Keratinocyte (primary cell): ENCODE results near the gene LGR4. TPM values are rescaled to one million over a fixed set of nuclear protein-coding genes. Genes with fewer than 3 reads are reported as not detected.

Experiments
- DNase-seq: peaks from one replicate; pipeline ENCODE4 v3.0.0-alpha.2; 2011; ENCODE audit warnings: low read depth, missing footprints, low spot score
- FAIRE-seq: peaks from 2 replicates; lab custom pipeline; 2011; peaks lifted over from hg19 to GRCh38; lab: Jason Lieb, UNC
- H2AFZ ChIP-seq: 2 replicates; pipeline ENCODE4 v1.6.0; 2012; ENCODE audit warnings: low read length, control low read depth, inconsistent platforms; ENCODE audit not compliant: control insufficient read depth
- H3K27ac ChIP-seq: 2 replicates; pipeline ENCODE4 v1.5.1; 2011; ENCODE audit warnings: low read length; ENCODE audit not compliant: control insufficient read depth, insufficient read depth
- H3K27me3 ChIP-seq: 3 replicates; pipeline ENCODE4 v1.6.0; 2011; ENCODE audit warnings: low read length; ENCODE audit not compliant: control insufficient read depth, insufficient read depth; ENCODE audit errors: extremely low read depth
- H3K36me3 ChIP-seq, 2 experiments: 2 replicates in 1 of 2; 3 replicates in 1 of 2; pipeline ENCODE4 v1.5.1; 2011; ENCODE audit warnings: low read length in 2 of 2, mild to moderate bottlenecking in 1 of 2; ENCODE audit not compliant: control insufficient read depth in 2 of 2, insufficient read depth in 2 of 2; ENCODE audit errors: extremely low read depth in 1 of 2
- H3K4me1 ChIP-seq: 3 replicates; pipeline ENCODE4 v1.5.1; 2011; ENCODE audit warnings: low read length; ENCODE audit not compliant: control insufficient read depth, insufficient read depth; ENCODE audit errors: extremely low read depth
- H3K4me2 ChIP-seq: 3 replicates; pipeline ENCODE4 v1.6.0; 2011; ENCODE audit warnings: low read depth, low read length; ENCODE audit not compliant: control insufficient read depth, insufficient read depth; ENCODE audit errors: extremely low read depth
- H3K4me3 ChIP-seq, 3 experiments: fragments of 200-600 bp in 1 of 3; sonication (generic) in 1 of 3; 2 replicates in 2 of 3; 3 replicates in 1 of 3; pipeline ENCODE4 v1.5.1; 2011 to 2016; ENCODE audit warnings: low read length in 3 of 3, mild to moderate bottlenecking in 3 of 3, control low read depth in 2 of 3, inconsistent platforms in 1 of 3, low read depth in 1 of 3, mixed read lengths in 1 of 3, mixed run types in 1 of 3, moderate library complexity in 1 of 3; ENCODE audit not compliant: control insufficient read depth in 2 of 3, insufficient read depth in 2 of 3; ENCODE audit errors: extremely low read depth in 1 of 3
- H3K79me2 ChIP-seq: 2 replicates; pipeline ENCODE4 v1.6.0; 2012; ENCODE audit warnings: low read length; ENCODE audit not compliant: control insufficient read depth, insufficient read depth
- H3K9ac ChIP-seq: 3 replicates; pipeline ENCODE4 v1.6.0; 2011; ENCODE audit warnings: low read length; ENCODE audit not compliant: control insufficient read depth, insufficient read depth; ENCODE audit errors: extremely low read depth
- H3K9me1 ChIP-seq: 3 replicates; pipeline ENCODE4 v1.6.0; 2011; ENCODE audit warnings: low read length; ENCODE audit not compliant: control insufficient read depth, insufficient read depth; ENCODE audit errors: extremely low read depth
- H3K9me3 ChIP-seq: 2 replicates; pipeline ENCODE4 v1.5.1; 2012; ENCODE audit warnings: low read depth, low read length; ENCODE audit not compliant: control insufficient read depth
- H4K20me1 ChIP-seq: 3 replicates; pipeline ENCODE4 v1.6.0; 2011; ENCODE audit warnings: low read length; ENCODE audit not compliant: control insufficient read depth, insufficient read depth; ENCODE audit errors: extremely low read depth
- EZH2 ChIP-seq: IDR thresholded peaks from one replicate; pipeline ENCODE4 v1.6.1; 2012; ENCODE audit warnings: inconsistent platforms, mild to moderate bottlenecking, low read length, moderate library complexity
- dilution Hi-C: fragments of 300-500 bp; cut with MboI; formaldehyde crosslinking; loops from one replicate; pipeline ENCODE4 v1.7.0; 2020; ENCODE audit warnings: low sequenced_read_pairs; ENCODE audit not compliant: extremely low pct_ligation_motif_present
- polyA plus RNA-seq, 5 experiments: library from polyadenylated mRNA; depleted of rRNA in 3 of 5; stranded (reverse) in 3 of 5; stranded (forward) in 1 of 5; unstranded in 1 of 5; fragments of >200 nt; gene quantifications; 1 replicate in 1 of 5; 2 replicates in 3 of 5; 3 replicates in 1 of 5; pipeline versions ENCODE4 v1.2.1 to v1.2.3, GENCODE V29; 2011 to 2012; ENCODE audit warnings: missing spikeins in 2 of 5, low read depth in 1 of 5, low replicate concordance in 1 of 5
- TF ChIP-seq, protein P1 (sequence below), 3 experiments: IDR thresholded peaks in 1 of 3; conservative IDR thresholded peaks in 1 of 3; optimal IDR thresholded peaks in 1 of 3; 2 replicates in 2 of 3; 3 replicates in 1 of 3; pipeline versions ENCODE3 to v1.5.1; 2011; ENCODE audit warnings: low read length in 3 of 3, mild to moderate bottlenecking in 3 of 3, moderate library complexity in 2 of 3, control low read depth in 1 of 3, inconsistent platforms in 1 of 3; ENCODE audit not compliant: insufficient read depth in 2 of 3; ENCODE audit errors: extremely low read depth in 1 of 3

The LGR4 gene
- polyA plus RNA-seq, 1 donor (not counting 4 experiments of a cell fraction or from before 2014, with no cell fraction given), result 49.7 TPM

DNA sequence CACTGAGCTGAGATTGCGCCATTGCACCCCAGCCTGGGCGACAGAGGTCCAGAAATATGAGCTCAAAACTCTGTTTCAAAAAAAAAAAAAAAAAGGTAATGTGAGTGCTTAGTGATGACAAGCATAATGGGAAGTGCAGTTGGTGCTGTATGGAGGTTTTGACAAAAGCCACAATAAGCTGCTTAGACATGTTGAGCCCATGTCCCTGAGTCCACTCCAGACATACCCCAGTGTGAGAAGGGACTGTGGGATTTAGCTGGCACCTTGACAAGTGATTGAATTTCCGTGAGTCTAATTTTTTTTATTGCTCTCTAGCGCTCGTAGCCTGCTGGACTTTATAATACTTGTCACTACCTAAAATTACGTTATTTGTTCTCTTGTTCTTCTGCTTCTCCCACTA lies 15.1 kb upstream of the LGR4 start:
- Histone ChIP-seq H3K4me2 (no peak overlapping the region), H4K20me1 (no peaks in the 10 kb centered on the region), H3K9ac (no peak overlapping the region), H3K9me3 (no peaks in the 10 kb centered on the region), H3K36me3 (peaks cover 14% of the 10 kb centered on the region in 2 experiments), H2AFZ (no peak overlapping the region), H3K4me1 (no peaks in the 10 kb centered on the region), H3K4me3 (no peak overlapping the region), H3K27ac (no peak overlapping the region), H3K79me2 (no peaks in the 10 kb centered on the region), H3K27me3 (no peaks in the 10 kb centered on the region), H3K9me1 (no peaks in the 10 kb centered on the region)
- dilution Hi-C loops, result loop anchor here (25.0 kb wide), 1 partner anchor 300 kb away; no protein-coding TSS in a partner anchor
- FAIRE-seq, result no peak
- DNase-seq, result no peak
- no peak for TF ChIP-seq EZH2
- TF ChIP-seq, protein P1, sequence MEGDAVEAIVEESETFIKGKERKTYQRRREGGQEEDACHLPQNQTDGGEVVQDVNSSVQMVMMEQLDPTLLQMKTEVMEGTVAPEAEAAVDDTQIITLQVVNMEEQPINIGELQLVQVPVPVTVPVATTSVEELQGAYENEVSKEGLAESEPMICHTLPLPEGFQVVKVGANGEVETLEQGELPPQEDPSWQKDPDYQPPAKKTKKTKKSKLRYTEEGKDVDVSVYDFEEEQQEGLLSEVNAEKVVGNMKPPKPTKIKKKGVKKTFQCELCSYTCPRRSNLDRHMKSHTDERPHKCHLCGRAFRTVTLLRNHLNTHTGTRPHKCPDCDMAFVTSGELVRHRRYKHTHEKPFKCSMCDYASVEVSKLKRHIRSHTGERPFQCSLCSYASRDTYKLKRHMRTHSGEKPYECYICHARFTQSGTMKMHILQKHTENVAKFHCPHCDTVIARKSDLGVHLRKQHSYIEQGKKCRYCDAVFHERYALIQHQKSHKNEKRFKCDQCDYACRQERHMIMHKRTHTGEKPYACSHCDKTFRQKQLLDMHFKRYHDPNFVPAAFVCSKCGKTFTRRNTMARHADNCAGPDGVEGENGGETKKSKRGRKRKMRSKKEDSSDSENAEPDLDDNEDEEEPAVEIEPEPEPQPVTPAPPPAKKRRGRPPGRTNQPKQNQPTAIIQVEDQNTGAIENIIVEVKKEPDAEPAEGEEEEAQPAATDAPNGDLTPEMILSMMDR (optimal IDR thresholded peaks at IDR 0.05 in 1 of 3, IDR thresholded peaks at IDR 0.05 in 1 of 3, conservative IDR thresholded peaks at IDR 0.05 in 1 of 3; ENCODE audit: extremely low read depth in 1 of 3, insufficient read depth in 2 of 3, low read length in 3 of 3), result no peak

DNA sequence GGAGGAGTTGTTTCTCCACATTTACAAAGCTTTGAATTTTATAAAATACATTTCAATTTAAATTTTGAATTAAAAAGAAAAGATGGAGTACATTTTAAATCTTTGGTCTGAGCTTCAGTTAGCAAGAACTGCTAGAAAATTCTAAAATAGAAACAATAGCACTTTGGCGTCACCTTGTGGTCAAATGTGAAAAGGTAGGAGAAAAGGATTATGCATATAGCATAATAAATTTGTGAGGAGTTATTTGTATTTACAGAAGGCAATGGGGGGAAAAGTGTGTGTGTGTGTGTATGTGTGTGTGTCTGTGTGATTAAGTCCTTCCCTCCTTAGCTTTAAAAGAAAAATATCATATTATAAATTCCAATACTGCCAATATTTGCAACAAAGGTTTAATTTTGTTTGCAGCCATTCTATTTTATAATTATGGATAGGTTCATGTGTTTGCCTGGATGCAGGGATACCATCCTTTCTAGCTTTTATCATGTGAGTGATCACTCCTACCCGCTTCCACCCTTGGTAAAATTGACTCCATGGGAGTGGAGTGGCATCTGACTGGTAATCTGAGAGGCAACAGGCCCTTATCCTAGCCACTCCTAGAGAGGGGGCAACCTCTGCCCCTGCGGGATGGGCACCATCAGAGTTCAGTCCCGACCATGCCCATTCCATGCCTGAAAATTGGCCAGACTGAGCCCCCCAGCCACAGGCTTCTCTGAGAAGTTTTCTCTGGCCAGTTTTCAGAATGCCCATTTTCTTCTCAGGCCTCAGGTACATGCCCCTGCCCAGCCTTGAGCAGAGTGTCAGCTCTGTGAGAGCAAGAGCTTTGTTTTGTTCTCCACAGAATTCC lies 13.6 kb upstream of the LGR4 start:
- no peaks in the 10 kb centered on the region for H3K79me2 ChIP-seq
- FAIRE-seq (no peak), DNase-seq (no peak)
- H3K9me3 ChIP-seq, result no peaks in the 10 kb centered on the region
- no peak overlapping the region for H3K9ac ChIP-seq
- H3K4me2 ChIP-seq, result no peak overlapping the region
- H4K20me1 ChIP-seq, result no peaks in the 10 kb centered on the region
- no peak overlapping the region for H3K27ac ChIP-seq
- TF ChIP-seq EZH2, result no peak
- TF ChIP-seq, protein P1 (optimal IDR thresholded peaks at IDR 0.05 in 1 of 3, IDR thresholded peaks at IDR 0.05 in 1 of 3, conservative IDR thresholded peaks at IDR 0.05 in 1 of 3; ENCODE audit: extremely low read depth in 1 of 3, insufficient read depth in 2 of 3, low read length in 3 of 3), result peak in 2 of 3 experiments; percentile 77 to 78
- H3K9me1 ChIP-seq, result no peaks in the 10 kb centered on the region
- H3K4me1 ChIP-seq, result no peaks in the 10 kb centered on the region
- no peaks in the 10 kb centered on the region for H3K27me3 ChIP-seq
- no peak overlapping the region for H2AFZ ChIP-seq
- dilution Hi-C loops, result loop anchor here (25.0 kb wide), 1 partner anchor 299 kb away; no protein-coding TSS in a partner anchor
- no peak overlapping the region for H3K4me3 ChIP-seq
- H3K36me3 ChIP-seq, result peaks cover 4 to 5% of the 10 kb centered on the region in 2 experiments
